Neural crest cell (in vitro differentiated cells): ENCODE data around the gene RFPL2. TPM values are rescaled to one million over a fixed set of nuclear protein-coding genes. Genes with fewer than 3 reads are reported as not detected.

Source experiments
- DNase-seq: peaks from one replicate; pipeline ENCODE4 v3.0.0; 2021; ENCODE audit warnings: low read depth, mixed read lengths, low spot score
- H3K27ac Mint-ChIP-seq: one replicate; pipeline ENCODE4 v1.8.0; 2021; ENCODE audit warnings: mild to moderate bottlenecking, mixed read lengths; ENCODE audit not compliant: unreplicated experiment
- H3K27me3 Mint-ChIP-seq: 2 replicates; pipeline ENCODE4 v1.8.0; 2021; ENCODE audit warnings: low read depth, mild to moderate bottlenecking, mixed read lengths
- H3K36me3 Mint-ChIP-seq: 2 replicates; pipeline ENCODE4 v1.8.0; 2021; ENCODE audit warnings: low read depth, mild to moderate bottlenecking, mixed read lengths
- H3K4me1 Mint-ChIP-seq: 2 replicates; pipeline ENCODE4 v1.8.0; 2021; ENCODE audit warnings: mixed read lengths
- H3K4me3 Mint-ChIP-seq: one replicate; pipeline ENCODE4 v1.8.0; 2021; ENCODE audit warnings: mild to moderate bottlenecking, mixed read lengths
- H3K9me3 Mint-ChIP-seq: 2 replicates; pipeline ENCODE4 v1.8.0; 2021; ENCODE audit warnings: mixed read lengths
- CTCF ChIP-seq: fragments of 200-600 bp; sonication (generic); conservative IDR thresholded peaks from 2 replicates; pipeline ENCODE4 v1.5.0; 2021; ENCODE audit warnings: antibody characterized with exemption, mild to moderate bottlenecking
- total RNA-seq: library from RNA; stranded (reverse); gene quantifications from 2 replicates; pipeline ENCODE4 v1.2.1, GENCODE V29; 2021

Gene RFPL2
- total RNA-seq, 1 donor from 2014 or later = 0.21 TPM

DNA sequence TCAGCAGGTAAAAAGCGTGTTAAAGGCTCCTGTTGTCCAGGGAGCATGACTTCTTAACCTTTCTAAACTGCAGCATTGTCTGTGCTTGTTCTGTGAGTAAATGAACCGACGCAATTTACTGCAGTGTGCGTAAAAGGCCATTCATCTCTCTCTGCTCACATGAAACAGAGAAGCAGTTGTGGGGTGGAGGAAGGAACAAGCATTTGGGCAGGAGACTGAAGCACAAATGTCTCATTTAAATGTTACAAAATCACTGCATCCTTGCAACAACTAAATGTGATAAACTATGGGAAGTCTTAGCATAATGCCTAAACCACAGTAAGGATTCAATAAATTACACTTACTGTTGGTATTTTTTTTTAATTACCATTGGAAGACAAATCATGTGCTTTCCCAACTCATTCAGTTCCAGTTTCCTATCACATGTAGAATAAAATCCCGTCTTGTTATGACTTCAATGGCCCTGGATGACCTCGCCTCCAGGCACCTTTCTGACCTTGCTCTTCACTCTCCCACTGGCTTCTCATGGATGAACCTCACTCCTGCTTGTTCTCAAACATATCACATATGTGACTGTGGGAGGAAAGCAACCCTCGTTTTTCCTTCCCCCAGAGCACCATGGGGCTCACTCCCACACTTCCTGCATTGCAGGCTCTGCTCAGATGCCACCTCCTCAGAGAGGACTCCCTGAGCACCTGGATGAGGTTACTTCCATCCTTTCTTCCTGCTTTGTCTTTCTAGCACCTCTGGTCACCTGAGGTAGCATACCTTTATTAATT is 21.6 kb upstream of the RFPL2 start:
- no peak for TF ChIP-seq CTCF
- Mint-ChIP-seq H3K4me3 (no peak overlapping the region), H3K4me1 (peaks cover 10% of the 10 kb centered on the region), H3K27me3 (peaks cover 46% of the 10 kb centered on the region), H3K27ac (no peak overlapping the region), H3K36me3 (peaks cover 3% of the 10 kb centered on the region), H3K9me3 (no peaks in the 10 kb centered on the region)
- no peak for DNase-seq

- H3K27ac Mint-ChIP-seq = no peak overlapping the region
- H3K36me3 Mint-ChIP-seq = no peaks in the 10 kb centered on the region
- H3K27me3 Mint-ChIP-seq = peaks cover 35% of the 10 kb centered on the region
Observed at GRCh38 chr22:32222991-32223390, 18.1 kb upstream of the RFPL2 start.

DNA sequence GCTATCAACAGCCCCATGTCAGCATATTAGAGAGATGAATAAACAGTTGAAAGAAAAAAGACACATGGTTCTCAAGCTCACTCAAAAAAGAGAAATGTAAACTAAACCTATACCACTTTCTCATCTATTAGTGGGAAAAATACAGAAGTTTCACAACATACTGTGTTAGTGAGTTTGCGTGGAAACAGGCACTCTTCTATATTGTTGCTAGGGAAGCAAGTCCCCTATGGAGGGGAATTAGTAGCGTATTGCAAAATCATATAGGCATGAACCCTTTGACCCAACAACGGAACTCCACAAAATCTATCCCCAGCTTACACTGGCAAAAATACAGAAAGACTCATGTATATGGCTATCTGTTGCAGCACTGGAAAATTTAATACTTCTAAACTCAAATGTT is 14.2 kb upstream of the RFPL2 start:
- no peaks in the 10 kb centered on the region for H3K36me3 Mint-ChIP-seq
- H3K4me1 Mint-ChIP-seq = no peaks in the 10 kb centered on the region
- no peak for DNase-seq
- no peak overlapping the region for H3K27ac Mint-ChIP-seq
- no peak overlapping the region for H3K4me3 Mint-ChIP-seq
- no peaks in the 10 kb centered on the region for H3K9me3 Mint-ChIP-seq
- H3K27me3 Mint-ChIP-seq = peaks cover 17% of the 10 kb centered on the region
- TF ChIP-seq CTCF = no peak

More at GRCh38 chr22:32222991-32223390, 18.1 kb upstream of the RFPL2 start:
- Mint-ChIP-seq H3K4me3 (no peak overlapping the region), H3K9me3 (no peaks in the 10 kb centered on the region), H3K4me1 (peaks cover 10% of the 10 kb centered on the region)
- no peak for TF ChIP-seq CTCF
- DNase-seq = no peak

- Mint-ChIP-seq H3K4me1 (no peaks in the 10 kb centered on the region), H3K36me3 (no peaks in the 10 kb centered on the region), H3K4me3 (no peak overlapping the region), H3K9me3 (no peaks in the 10 kb centered on the region), H3K27me3 (peaks cover 13% of the 10 kb centered on the region), H3K27ac (no peak overlapping the region)
- DNase-seq = no peak
- TF ChIP-seq CTCF = no peak
Observed at GRCh38 chr22:32218470-32218869, 13.6 kb upstream of the RFPL2 start.

- peaks cover 11% of the 10 kb centered on the region for H3K27me3 Mint-ChIP-seq
- H3K4me1 Mint-ChIP-seq = no peaks in the 10 kb centered on the region
- H3K27ac Mint-ChIP-seq = no peak overlapping the region
- no peak overlapping the region for H3K4me3 Mint-ChIP-seq
- no peaks in the 10 kb centered on the region for H3K36me3 Mint-ChIP-seq
- TF ChIP-seq CTCF = no peak
- H3K9me3 Mint-ChIP-seq = no peaks in the 10 kb centered on the region
- DNase-seq = no peak
Observed at GRCh38 chr22:32217465-32217864, 12.6 kb upstream of the RFPL2 start.
